Natural killer cell (primary cell): ENCODE results near the gene BRD9. TPM values are rescaled to one million over a fixed set of nuclear protein-coding genes. Genes with fewer than 3 reads are reported as not detected.

Source experiments
- ATAC-seq, 3 donors: fragments of 150-1000 bp in 2 of 3; fragments of 200-7000 bp in 1 of 3; cut with Tn5 transposase; 1 replicate in 1 of 3; 2 replicates in 2 of 3; pipeline ENCODE4 v1.10.0; 2021; ENCODE audit warnings: mild to moderate bottlenecking in 2 of 3, moderate library complexity in 2 of 3
- DNase-seq, 2 donors: peaks; one replicate each; pipeline versions ENCODE4 v3.0.0 to v3.0.0-alpha.2; 2013 to 2021; ENCODE audit warnings: mixed read lengths in 1 of 2
- H3K27ac ChIP-seq: one replicate; pipeline ENCODE4 v1.5.1; 2013; ENCODE audit warnings: mild to moderate bottlenecking, low read length
- H3K27me3 ChIP-seq: one replicate; pipeline ENCODE4 v1.6.1; 2013; ENCODE audit warnings: low read length; ENCODE audit not compliant: control insufficient read depth, insufficient read depth
- H3K36me3 ChIP-seq: one replicate; pipeline ENCODE4 v1.6.1; 2013; ENCODE audit warnings: low read length; ENCODE audit not compliant: control insufficient read depth, insufficient read depth
- H3K4me1 ChIP-seq: one replicate; pipeline ENCODE4 v1.6.1; 2013; ENCODE audit warnings: low read length; ENCODE audit not compliant: control insufficient read depth, insufficient read depth
- H3K4me3 ChIP-seq: one replicate; pipeline ENCODE4 v1.5.1; 2013; ENCODE audit warnings: low read length
- H3K9me3 ChIP-seq: one replicate; pipeline ENCODE4 v1.6.1; 2013; ENCODE audit warnings: low read length; ENCODE audit not compliant: control insufficient read depth, insufficient read depth
- H3K27ac Mint-ChIP-seq, 2 donors: one replicate each; pipeline ENCODE4 v1.8.0; 2022; ENCODE audit warnings: mild to moderate bottlenecking in 2 of 2, mixed read lengths in 2 of 2, moderate library complexity in 1 of 2
- H3K27me3 Mint-ChIP-seq, 2 donors: one replicate each; pipeline ENCODE4 v1.8.0; 2022; ENCODE audit warnings: low read depth in 2 of 2, mixed read lengths in 2 of 2
- H3K36me3 Mint-ChIP-seq: one replicate; pipeline ENCODE4 v1.8.0; 2022; ENCODE audit warnings: mixed read lengths
- H3K4me1 Mint-ChIP-seq, 2 donors: one replicate each; pipeline ENCODE4 v1.8.0; 2022; ENCODE audit warnings: mixed read lengths in 2 of 2
- H3K4me3 Mint-ChIP-seq: one replicate; pipeline ENCODE4 v1.8.0; 2022; ENCODE audit warnings: mild to moderate bottlenecking, moderate library complexity, mixed read lengths
- H3K9me3 Mint-ChIP-seq, 2 donors: one replicate each; pipeline ENCODE4 v1.8.0; 2022; ENCODE audit warnings: mixed read lengths in 2 of 2
- WGBS: methylation state at CpG from one replicate; pipeline ENCODE4 v1.1.7; 2013; ENCODE audit warnings: missing lambda C conversion rate; ENCODE audit not compliant: insufficient coverage; 5-methylcytosine and 5-hydroxymethylcytosine counted together
- intact Hi-C: fragments of 100-400 bp; cut with micrococcal nuclease; formaldehyde crosslinking; loops from one replicate; pipeline ENCODE4 v1.14.2; 2022
- total RNA-seq, 4 donors: library from RNA; stranded (reverse); fragments of 120-200 nt in 1 of 4; gene quantifications; one replicate each; pipeline versions ENCODE4 v1.2.3 to v1.2.4, GENCODE V29; 2013 to 2022
- TF ChIP-seq, protein P1 (sequence below): fragments of 200-600 bp; IDR thresholded peaks from one replicate; pipeline ENCODE4 v1.8.0; 2022; ENCODE audit warnings: antibody characterized with exemption

BRD9 gene
- total RNA-seq, 3 donors from 2014 or later (not counting 1 experiment from before 2014, with no cell fraction given), result 59.7 to 80.0 (median 76.0) TPM

DNA sequence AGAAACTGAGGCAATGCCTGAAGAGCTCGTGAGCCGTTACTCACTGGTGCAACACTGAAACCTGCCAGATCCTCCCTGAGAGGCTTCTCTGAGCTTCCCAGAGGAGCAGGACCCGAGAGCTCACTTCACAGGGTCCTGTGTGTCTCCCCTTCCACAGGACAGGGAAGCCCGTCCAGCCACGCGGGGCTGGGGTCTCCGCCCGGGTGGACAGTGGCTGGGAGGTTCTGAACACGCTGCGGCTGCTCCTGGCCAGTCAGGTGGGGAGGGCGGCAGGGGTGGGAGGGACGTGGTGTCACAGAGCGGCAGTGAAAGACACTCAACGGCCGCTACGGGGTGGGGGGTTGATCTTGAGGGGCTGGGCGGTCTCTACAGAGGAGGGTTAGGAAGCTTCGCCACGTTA lies 41.5 kb downstream of the BRD9 start:
- Mint-ChIP-seq H3K36me3 (no peaks in the 10 kb centered on the region), H3K4me3 (no peak overlapping the region), H3K9me3 (no peaks in the 10 kb centered on the region), H3K27ac (no peak overlapping the region), H3K27me3 (peaks cover 8 to 11% of the 10 kb centered on the region in 2 donors), H3K4me1 (no peaks in the 10 kb centered on the region)
- intact Hi-C loops, result no loop called here
- H3K4me3 ChIP-seq, result no peak overlapping the region
- H3K27ac ChIP-seq, result no peak overlapping the region
- no peaks in the 10 kb centered on the region for H3K27me3 ChIP-seq
- DNase-seq (peak in 1 of 2 donors; percentile 13), ATAC-seq (no peak)
- no peaks in the 10 kb centered on the region for H3K4me1 ChIP-seq
- TF ChIP-seq, protein P1, sequence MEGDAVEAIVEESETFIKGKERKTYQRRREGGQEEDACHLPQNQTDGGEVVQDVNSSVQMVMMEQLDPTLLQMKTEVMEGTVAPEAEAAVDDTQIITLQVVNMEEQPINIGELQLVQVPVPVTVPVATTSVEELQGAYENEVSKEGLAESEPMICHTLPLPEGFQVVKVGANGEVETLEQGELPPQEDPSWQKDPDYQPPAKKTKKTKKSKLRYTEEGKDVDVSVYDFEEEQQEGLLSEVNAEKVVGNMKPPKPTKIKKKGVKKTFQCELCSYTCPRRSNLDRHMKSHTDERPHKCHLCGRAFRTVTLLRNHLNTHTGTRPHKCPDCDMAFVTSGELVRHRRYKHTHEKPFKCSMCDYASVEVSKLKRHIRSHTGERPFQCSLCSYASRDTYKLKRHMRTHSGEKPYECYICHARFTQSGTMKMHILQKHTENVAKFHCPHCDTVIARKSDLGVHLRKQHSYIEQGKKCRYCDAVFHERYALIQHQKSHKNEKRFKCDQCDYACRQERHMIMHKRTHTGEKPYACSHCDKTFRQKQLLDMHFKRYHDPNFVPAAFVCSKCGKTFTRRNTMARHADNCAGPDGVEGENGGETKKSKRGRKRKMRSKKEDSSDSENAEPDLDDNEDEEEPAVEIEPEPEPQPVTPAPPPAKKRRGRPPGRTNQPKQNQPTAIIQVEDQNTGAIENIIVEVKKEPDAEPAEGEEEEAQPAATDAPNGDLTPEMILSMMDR, result no peak
- no peaks in the 10 kb centered on the region for H3K36me3 ChIP-seq
- 78% methylated on average over 19 of the region's 19 CpGs for WGBS
- H3K9me3 ChIP-seq, result no peaks in the 10 kb centered on the region

DNA sequence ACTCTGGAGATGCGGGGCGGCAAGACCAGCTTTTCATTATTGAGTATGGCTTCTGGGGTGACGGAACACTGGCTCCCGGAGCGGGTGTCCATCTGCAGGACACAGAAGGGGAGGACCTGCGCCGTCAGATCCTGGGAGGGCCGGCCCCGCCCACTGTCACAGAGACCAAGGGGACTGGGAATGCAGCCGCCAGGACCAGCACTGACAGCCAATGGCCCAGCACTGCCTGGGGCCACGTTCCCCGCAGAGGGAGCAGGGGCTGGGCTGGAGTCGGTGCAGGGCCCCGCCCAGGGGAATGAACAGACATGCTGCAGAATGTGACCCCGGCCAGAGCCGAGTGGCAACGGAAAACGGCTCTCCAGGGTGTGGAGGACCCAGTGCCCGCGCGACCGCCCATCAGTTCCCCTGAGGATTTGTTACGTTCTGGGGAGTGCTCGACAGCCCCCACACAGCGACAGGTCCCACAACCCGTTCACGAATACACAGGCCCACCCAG lies 42.0 kb downstream of the BRD9 start, which contains the start of gene ZDHHC11:
TSS of gene ZDHHC11 (minus strand) at position 476 of the 496 bp plus-strand sequence. CDS start at position 92, 384 bp downstream.
- 88% methylated on average over 27 of the region's 27 CpGs for WGBS
- Histone ChIP-seq H3K27me3 (no peaks in the 10 kb centered on the region), H3K36me3 (no peaks in the 10 kb centered on the region), H3K4me3 (no peak within 1 kb of the TSS), H3K4me1 (no peaks in the 10 kb centered on the region), H3K9me3 (no peaks in the 10 kb centered on the region), H3K27ac (no peak within 1 kb of the TSS)
- Mint-ChIP-seq H3K4me1 (no peaks in the 10 kb centered on the region), H3K9me3 (no peaks in the 10 kb centered on the region), H3K36me3 (no peaks in the 10 kb centered on the region), H3K27me3 (peaks cover 8 to 11% of the 10 kb centered on the region in 2 donors), H3K4me3 (no peak within 1 kb of the TSS), H3K27ac (no peak within 1 kb of the TSS)
- DNase-seq, result no peak
- no peak for ATAC-seq
- intact Hi-C loops, result no loop called here
- TF ChIP-seq, protein P1, result no peak

DNA sequence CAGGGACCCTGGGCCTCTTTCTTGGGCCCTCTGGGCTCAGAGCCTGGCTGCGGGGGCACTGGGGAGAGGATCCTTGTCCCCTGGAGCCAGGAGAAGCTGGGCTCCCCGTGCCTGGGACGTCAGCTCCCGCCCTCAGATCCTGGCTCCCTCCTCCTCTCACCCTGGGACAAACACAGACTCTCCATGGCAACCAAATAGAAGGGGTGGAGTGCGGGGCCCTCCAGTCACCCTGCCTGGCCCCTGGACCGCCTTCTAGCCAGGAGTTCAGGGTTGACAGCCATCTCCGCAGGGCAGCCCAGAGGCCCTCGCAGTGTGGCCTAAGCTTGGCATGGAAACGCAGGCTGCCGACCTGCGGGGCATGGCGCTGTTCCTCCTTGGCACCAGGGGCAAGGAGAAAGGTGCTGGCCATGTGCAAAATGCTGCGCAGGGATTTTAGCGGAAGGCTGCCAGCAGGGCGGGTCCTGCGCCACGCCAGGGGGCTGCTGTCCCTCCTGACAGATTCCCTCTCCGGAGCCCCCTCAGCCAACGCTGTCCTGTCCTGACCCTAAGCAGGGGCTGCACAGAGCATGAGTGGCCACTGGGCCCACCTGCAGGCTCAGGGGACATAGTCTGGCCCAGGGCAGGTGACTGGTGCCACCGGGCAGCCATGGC lies 42.8 kb downstream of the BRD9 start:
- no peak overlapping the region for H3K27ac ChIP-seq
- Mint-ChIP-seq H3K4me3 (no peak overlapping the region), H3K27me3 (peaks cover 8 to 11% of the 10 kb centered on the region in 2 donors), H3K4me1 (no peaks in the 10 kb centered on the region), H3K9me3 (no peaks in the 10 kb centered on the region), H3K36me3 (no peaks in the 10 kb centered on the region), H3K27ac (no peak overlapping the region)
- no peaks in the 10 kb centered on the region for H3K36me3 ChIP-seq
- H3K27me3 ChIP-seq, result no peaks in the 10 kb centered on the region
- TF ChIP-seq, protein P1, result no peak
- H3K4me1 ChIP-seq, result no peaks in the 10 kb centered on the region
- 93% methylated on average over 20 of the region's 20 CpGs for whole genome bisulfite sequencing
- H3K4me3 ChIP-seq, result no peak overlapping the region
- no peak for DNase-seq
- no peak for ATAC-seq
- no peaks in the 10 kb centered on the region for H3K9me3 ChIP-seq
- intact Hi-C loops, result no loop called here
